PC-3 (cell line): Measurements from ENCODE around the gene IL10RB. TPM values are rescaled to one million over a fixed set of nuclear protein-coding genes. Genes with fewer than 3 reads are reported as not detected.

ENCODE experiments used
- ATAC-seq: fragments of 200-7000 bp; cut with Tn5 transposase; 2 replicates; pipeline ENCODE4 v1.9.1; 2020; ENCODE audit warnings: mild to moderate bottlenecking, moderate library complexity
- BruUV-seq: library from RNA; stranded (reverse); fragments of 400-500 nt; replicated peaks from 2 replicates; lab custom pipeline; 2021; lab: Mats Ljungman, UMichigan
- CTCF ChIA-PET: fragments of 300-600 bp; sonication (Branson Sonifier 250); formaldehyde crosslinking; loops from one replicate; lab custom pipeline; 2022; ENCODE audit warnings: antibody characterized with exemption; lab: Charles Lee
- POLR2A ChIA-PET: fragments of 300-600 bp; sonication (Branson Sonifier 250); formaldehyde crosslinking; loops from one replicate; lab custom pipeline; 2022; ENCODE audit warnings: antibody characterized with exemption; ENCODE audit not compliant: unreplicated experiment; lab: Charles Lee
- DNase-seq: peaks from one replicate; pipeline ENCODE4 v3.0.0-alpha.2; 2015
- H2AFZ ChIP-seq: fragments of 300-600 bp; sonication (generic); 2 replicates; pipeline ENCODE4 v1.6.0; 2016; ENCODE audit warnings: antibody characterized with exemption, low read length
- H3F3A ChIP-seq: fragments of 300-600 bp; sonication (generic); one replicate; pipeline ENCODE4 v1.6.0; 2017; ENCODE audit warnings: antibody characterized with exemption, low read length, control low read depth, mild to moderate bottlenecking; ENCODE audit not compliant: unreplicated experiment
- H3K27ac ChIP-seq: fragments of 300-600 bp; sonication (generic); 2 replicates; pipeline ENCODE4 v1.5.1; 2016; ENCODE audit warnings: mild to moderate bottlenecking, low read length
- H3K27me3 ChIP-seq: fragments of 300-600 bp; sonication (generic); 2 replicates; pipeline ENCODE4 v1.6.1; 2016; ENCODE audit warnings: low read length, mixed read lengths
- H3K36me3 ChIP-seq: fragments of 300-600 bp; sonication (generic); 2 replicates; pipeline ENCODE4 v1.6.1; 2016; ENCODE audit warnings: low read depth, mixed run types, low read length, mixed read lengths
- H3K4me1 ChIP-seq: fragments of 300-600 bp; sonication (generic); 2 replicates; pipeline ENCODE4 v1.5.1; 2016; ENCODE audit warnings: low read length; ENCODE audit not compliant: insufficient read depth
- H3K4me2 ChIP-seq: fragments of 300-600 bp; sonication (generic); 2 replicates; pipeline ENCODE4 v1.6.0; 2016; ENCODE audit warnings: low read length
- H3K4me3 ChIP-seq: fragments of 300-600 bp; sonication (generic); 2 replicates; pipeline ENCODE4 v1.5.1; 2016; ENCODE audit warnings: mild to moderate bottlenecking, low read length, mixed read lengths
- H3K79me2 ChIP-seq: fragments of 300-600 bp; sonication (generic); 2 replicates; pipeline ENCODE4 v1.6.1; 2017; ENCODE audit warnings: low read length, mixed read lengths
- H3K9ac ChIP-seq: fragments of 300-600 bp; sonication (generic); 2 replicates; pipeline ENCODE4 v1.6.0; 2016; ENCODE audit warnings: mild to moderate bottlenecking, low read length
- H3K9me2 ChIP-seq: fragments of 300-600 bp; sonication (generic); replicated peaks from 2 replicates; pipeline ENCODE4 v1.6.1; 2016; ENCODE audit warnings: mixed run types, low read length, mixed read lengths
- H3K9me3 ChIP-seq: fragments of 300-600 bp; sonication (generic); 2 replicates; pipeline ENCODE4 v1.6.1; 2016; ENCODE audit warnings: low read length, mixed read lengths
- H4K20me1 ChIP-seq: fragments of 300-600 bp; sonication (generic); 2 replicates; pipeline ENCODE4 v1.6.1; 2016; ENCODE audit warnings: low read length, mixed read lengths
- CTCF ChIP-seq: fragments of 300-600 bp; sonication (generic); conservative IDR thresholded peaks from 2 replicates; pipeline ENCODE4 v1.5.1; 2017; ENCODE audit warnings: antibody characterized with exemption, low read depth, mild to moderate bottlenecking, low read length
- EZH2 ChIP-seq: fragments of 300-600 bp; sonication (generic); IDR thresholded peaks from one replicate; pipeline ENCODE4 v1.6.1; 2017; ENCODE audit warnings: antibody characterized with exemption, mild to moderate bottlenecking, low read length; ENCODE audit not compliant: unreplicated experiment
- EZH2phosphoT487 ChIP-seq: fragments of 300-600 bp; sonication (generic); IDR thresholded peaks from 2 replicates; pipeline ENCODE4 v1.6.1; 2018; ENCODE audit warnings: mild to moderate bottlenecking, antibody characterized with exemption, low read length, borderline replicate concordance
- intact Hi-C: fragments of 100-400 bp; cut with micrococcal nuclease; formaldehyde crosslinking; loops from 2 replicates; pipeline ENCODE4 v1.9.0; 2023
- total RNA-seq: library from RNA; depleted of rRNA; stranded (reverse); fragments of >200 nt; gene quantifications from 2 replicates; pipeline ENCODE4 v1.2.3, GENCODE V29; 2014

IL10RB gene
- total RNA-seq, 1 experiment from 2014 or later: 26.8 TPM

- peaks cover 5% of the 10 kb centered on the region for H3K79me2 ChIP-seq
- CTCF ChIA-PET: no interaction called here
Observed at GRCh38 chr21:33236766-33237165, 29.4 kb upstream of the IL10RB start.

GRCh38 chr21:33237486-33237885, 28.7 kb upstream of the IL10RB start:
- ChIA-PET CTCF (no interaction called here), POLR2A (no interaction called here)
- DNase-seq (no peak), ATAC-seq (no peak)
- no peak overlapping the region for H3K9ac ChIP-seq
- intact Hi-C loops: no loop called here
- no peaks in the 10 kb centered on the region for H3K9me3 ChIP-seq
- no peaks in the 10 kb centered on the region for H4K20me1 ChIP-seq
- no TSS peak for BruUV-seq
- H3K27me3 ChIP-seq: no peaks in the 10 kb centered on the region
- no peaks in the 10 kb centered on the region for H3K4me1 ChIP-seq
- H3K4me3 ChIP-seq: no peak overlapping the region
- no peaks in the 10 kb centered on the region for H3K36me3 ChIP-seq
- TF ChIP-seq CTCF (no peak), EZH2 (no peak), EZH2phosphoT487 (no peak)
- no peaks in the 10 kb centered on the region for H3K79me2 ChIP-seq
- no peaks in the 10 kb centered on the region for H3K9me2 ChIP-seq
- no peak overlapping the region for H3K4me2 ChIP-seq
- H3K27ac ChIP-seq: no peak overlapping the region
- no peaks in the 10 kb centered on the region for H3F3A ChIP-seq
- H2AFZ ChIP-seq: no peak overlapping the region

More at GRCh38 chr21:33236766-33237165, 29.4 kb upstream of the IL10RB start:
- H3F3A ChIP-seq: no peaks in the 10 kb centered on the region
- no peaks in the 10 kb centered on the region for H3K36me3 ChIP-seq
- BruUV-seq: no TSS peak
- TF ChIP-seq CTCF (no peak), EZH2phosphoT487 (no peak), EZH2 (no peak)
- H3K9ac ChIP-seq: no peak overlapping the region
- H2AFZ ChIP-seq: no peak overlapping the region
- no peaks in the 10 kb centered on the region for H3K27me3 ChIP-seq
- H3K27ac ChIP-seq: no peak overlapping the region
- ATAC-seq (no peak), DNase-seq (no peak)
- H3K4me2 ChIP-seq: no peak overlapping the region
- H3K4me1 ChIP-seq: no peaks in the 10 kb centered on the region
- H3K9me3 ChIP-seq: no peaks in the 10 kb centered on the region
- H3K9me2 ChIP-seq: no peaks in the 10 kb centered on the region
- intact Hi-C loops: no loop called here
- H4K20me1 ChIP-seq: 0 out of 2 replicates have a peak, but pooled peaks cover 4% of the 10 kb centered on the region
- no peak overlapping the region for H3K4me3 ChIP-seq
- POLR2A ChIA-PET: no interaction called here

GRCh38 chr21:33238146-33238545, 28.0 kb upstream of the IL10RB start:
- POLR2A ChIA-PET: no interaction called here

More at GRCh38 chr21:33238146-33238545, 28.0 kb upstream of the IL10RB start:
- no peak overlapping the region for H3K4me2 ChIP-seq
- H3K9ac ChIP-seq: no peak overlapping the region
- H3K27ac ChIP-seq: no peak overlapping the region
- H3F3A ChIP-seq: no peaks in the 10 kb centered on the region
- CTCF ChIA-PET: no interaction called here
- no peak overlapping the region for H3K4me3 ChIP-seq
- DNase-seq (no peak), ATAC-seq (no peak)
- intact Hi-C loops: no loop called here
- no peaks in the 10 kb centered on the region for H4K20me1 ChIP-seq
- H3K27me3 ChIP-seq: no peaks in the 10 kb centered on the region
- H3K79me2 ChIP-seq: no peaks in the 10 kb centered on the region
- no peaks in the 10 kb centered on the region for H3K9me3 ChIP-seq
- H3K4me1 ChIP-seq: no peaks in the 10 kb centered on the region
- BruUV-seq: no TSS peak
- no peaks in the 10 kb centered on the region for H3K36me3 ChIP-seq
- TF ChIP-seq EZH2phosphoT487: no peak
- no peak for TF ChIP-seq CTCF
- no peak for TF ChIP-seq EZH2
- no peaks in the 10 kb centered on the region for H3K9me2 ChIP-seq
- no peak overlapping the region for H2AFZ ChIP-seq
